Parathyroid adenoma (tissue), 2 donors: Measurements from ENCODE around the gene DMXL1.

Source experiments
- H2AFZ ChIP-seq: fragments of 300-600 bp; sonication (generic); one replicate; pipeline ENCODE4 v1.7.0; 2017; ENCODE audit warnings: antibody characterized with exemption, mild to moderate bottlenecking
- H3K27ac ChIP-seq: fragments of 300-600 bp; sonication (generic); one replicate; pipeline ENCODE4 v1.7.0; 2017
- H3K27me3 ChIP-seq: fragments of 300-600 bp; sonication (generic); one replicate; pipeline ENCODE4 v1.7.0; 2017; ENCODE audit warnings: low read length; ENCODE audit not compliant: control insufficient read depth, insufficient read depth
- H3K36me3 ChIP-seq: fragments of 300-600 bp; sonication (generic); one replicate; pipeline ENCODE4 v1.7.0; 2017; ENCODE audit warnings: low read length; ENCODE audit not compliant: control insufficient read depth, insufficient read depth
- H3K4me1 ChIP-seq: fragments of 300-600 bp; sonication (generic); one replicate; pipeline ENCODE4 v1.7.0; 2017; ENCODE audit warnings: control low read depth
- H3K4me2 ChIP-seq: fragments of 300-600 bp; sonication (generic); one replicate; pipeline ENCODE4 v1.7.0; 2017; ENCODE audit warnings: low read length
- H3K4me3 ChIP-seq: fragments of 300-600 bp; sonication (generic); one replicate; pipeline ENCODE4 v1.7.0; 2017; ENCODE audit warnings: low read depth, low read length
- H3K79me2 ChIP-seq: fragments of 300-600 bp; sonication (generic); one replicate; pipeline ENCODE4 v1.7.0; 2017; ENCODE audit warnings: control low read depth
- H3K9ac ChIP-seq: fragments of 300-600 bp; sonication (generic); one replicate; pipeline ENCODE4 v1.7.0; 2017; ENCODE audit warnings: mild to moderate bottlenecking
- H3K9me3 ChIP-seq: fragments of 300-600 bp; sonication (generic); one replicate; pipeline ENCODE4 v1.7.0; 2017; ENCODE audit warnings: low read length; ENCODE audit not compliant: control insufficient read depth
- TF ChIP-seq, protein P1 (sequence below): fragments of 300-600 bp; sonication (generic); IDR thresholded peaks from one replicate; pipeline ENCODE4 v1.7.0; 2017; ENCODE audit warnings: antibody characterized with exemption, mild to moderate bottlenecking
- donor health status: primary hyperparathyroidism.

The DMXL1 gene

DNA sequence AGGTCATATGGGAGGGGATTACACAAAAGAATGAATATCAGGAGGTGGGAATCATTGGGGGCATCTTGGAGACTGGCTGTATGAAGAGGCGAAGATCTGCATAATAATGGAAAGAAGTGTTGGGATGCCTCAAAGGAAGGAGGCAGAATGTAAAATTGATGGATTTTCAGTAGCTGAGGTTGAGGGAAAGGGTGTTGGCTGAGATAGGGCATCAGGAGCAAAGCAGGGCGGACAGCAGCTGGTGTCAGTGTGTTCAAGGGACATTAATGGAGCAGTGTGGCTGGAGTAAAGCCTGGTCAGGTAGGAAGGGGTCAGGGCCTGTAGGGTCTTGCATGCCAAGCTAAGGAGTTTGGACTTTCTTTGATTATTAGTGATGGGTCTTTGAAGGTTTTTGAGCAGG lies 219.7 kb downstream of the DMXL1 start:
- Histone ChIP-seq H3K9me3 (no peaks in the 10 kb centered on the region), H3K27ac (no peak overlapping the region), H3K4me1 (no peaks in the 10 kb centered on the region), H3K4me3 (no peak overlapping the region), H3K9ac (no peak overlapping the region), H3K27me3 (no peaks in the 10 kb centered on the region), H3K36me3 (no peaks in the 10 kb centered on the region), H3K79me2 (no peaks in the 10 kb centered on the region), H3K4me2 (no peak overlapping the region), H2AFZ (no peak overlapping the region)
- TF ChIP-seq, protein P1, sequence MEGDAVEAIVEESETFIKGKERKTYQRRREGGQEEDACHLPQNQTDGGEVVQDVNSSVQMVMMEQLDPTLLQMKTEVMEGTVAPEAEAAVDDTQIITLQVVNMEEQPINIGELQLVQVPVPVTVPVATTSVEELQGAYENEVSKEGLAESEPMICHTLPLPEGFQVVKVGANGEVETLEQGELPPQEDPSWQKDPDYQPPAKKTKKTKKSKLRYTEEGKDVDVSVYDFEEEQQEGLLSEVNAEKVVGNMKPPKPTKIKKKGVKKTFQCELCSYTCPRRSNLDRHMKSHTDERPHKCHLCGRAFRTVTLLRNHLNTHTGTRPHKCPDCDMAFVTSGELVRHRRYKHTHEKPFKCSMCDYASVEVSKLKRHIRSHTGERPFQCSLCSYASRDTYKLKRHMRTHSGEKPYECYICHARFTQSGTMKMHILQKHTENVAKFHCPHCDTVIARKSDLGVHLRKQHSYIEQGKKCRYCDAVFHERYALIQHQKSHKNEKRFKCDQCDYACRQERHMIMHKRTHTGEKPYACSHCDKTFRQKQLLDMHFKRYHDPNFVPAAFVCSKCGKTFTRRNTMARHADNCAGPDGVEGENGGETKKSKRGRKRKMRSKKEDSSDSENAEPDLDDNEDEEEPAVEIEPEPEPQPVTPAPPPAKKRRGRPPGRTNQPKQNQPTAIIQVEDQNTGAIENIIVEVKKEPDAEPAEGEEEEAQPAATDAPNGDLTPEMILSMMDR, result no peak

DNA sequence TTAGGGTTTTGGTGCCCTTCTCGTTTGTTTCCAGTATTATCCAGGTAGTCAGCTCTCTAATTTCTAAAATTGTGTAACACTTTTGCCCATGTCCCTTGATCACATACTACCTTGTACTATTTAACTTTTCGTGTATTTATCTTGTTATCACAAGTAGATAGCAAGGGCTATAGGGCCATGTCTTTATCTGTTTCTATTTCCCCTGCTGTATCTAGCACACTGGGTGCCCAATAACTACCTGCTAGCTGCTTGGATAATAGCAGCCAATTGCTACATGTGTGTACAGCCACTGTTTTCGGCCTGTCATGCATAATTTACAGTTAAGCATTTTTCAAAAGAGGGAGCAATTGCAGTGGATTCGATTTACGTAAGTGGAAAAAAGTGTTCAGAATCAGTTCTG lies 220.2 kb downstream of the DMXL1 start:
- Histone ChIP-seq H3K4me2 (no peak overlapping the region), H3K9ac (no peak overlapping the region), H3K36me3 (no peaks in the 10 kb centered on the region), H2AFZ (no peak overlapping the region), H3K9me3 (no peaks in the 10 kb centered on the region), H3K27ac (no peak overlapping the region), H3K4me3 (no peak overlapping the region), H3K27me3 (no peaks in the 10 kb centered on the region), H3K4me1 (no peaks in the 10 kb centered on the region), H3K79me2 (no peaks in the 10 kb centered on the region)
- TF ChIP-seq, protein P1, result no peak

DNA sequence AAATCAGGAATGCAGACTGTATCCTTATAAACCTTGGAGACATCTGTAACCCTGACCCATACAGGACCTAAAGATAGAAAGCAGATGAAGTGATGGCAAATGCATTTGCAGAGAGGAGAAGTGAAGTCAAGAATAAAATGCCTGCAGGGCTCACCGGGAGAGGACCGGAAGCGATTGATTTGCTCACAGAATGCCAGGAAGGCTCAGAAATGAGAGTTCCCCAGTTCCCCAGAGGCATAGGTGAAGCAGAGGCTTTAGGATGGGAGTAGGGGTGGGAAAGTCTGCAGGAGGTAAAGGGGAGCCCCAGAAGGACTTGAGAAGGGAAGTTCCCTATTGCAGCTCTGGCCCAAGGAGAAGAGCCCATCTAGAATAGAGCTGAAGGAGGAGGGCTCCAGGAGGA lies 221.0 kb downstream of the DMXL1 start:
- Histone ChIP-seq H3K4me3 (no peak overlapping the region), H3K27ac (no peak overlapping the region)

DNA sequence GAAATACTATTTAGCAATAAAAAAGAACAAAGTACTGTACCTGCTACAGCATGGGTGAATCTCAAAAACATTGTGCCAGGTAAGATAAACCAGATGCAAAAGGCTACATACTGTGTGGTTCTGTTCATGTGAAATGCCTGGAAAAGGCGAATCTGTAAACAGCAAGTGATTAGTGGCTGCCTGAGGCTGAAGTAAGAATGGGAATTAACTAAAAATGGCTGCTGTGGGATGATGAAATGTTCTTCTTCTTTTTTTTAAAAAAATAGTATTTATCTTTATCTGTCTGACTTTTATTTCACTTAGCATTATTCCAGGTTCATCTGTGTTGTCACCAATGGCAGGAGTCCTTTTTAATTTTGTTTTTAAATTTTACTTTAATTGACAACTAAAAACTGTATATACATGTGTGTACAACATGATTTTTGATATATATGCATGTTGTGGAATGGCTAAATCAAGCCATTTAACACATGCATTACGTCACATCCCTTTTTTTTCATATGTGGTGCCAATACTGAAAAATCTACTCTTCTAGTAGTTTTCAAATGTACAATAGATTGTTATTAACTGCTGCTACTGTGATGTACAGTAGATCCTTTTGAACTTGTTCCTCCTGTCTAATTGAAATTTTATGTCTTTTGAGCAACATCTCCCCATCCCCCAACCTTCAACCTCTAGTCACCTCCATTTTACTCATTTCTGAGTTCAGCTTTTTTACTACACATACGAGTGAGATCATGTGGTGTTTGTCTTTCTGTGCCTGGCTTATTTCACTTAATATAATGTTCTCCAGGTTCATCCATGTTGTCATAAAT lies 222.0 kb downstream of the DMXL1 start:
- Histone ChIP-seq H2AFZ (no peak overlapping the region), H3K4me2 (no peak overlapping the region), H3K79me2 (no peaks in the 10 kb centered on the region), H3K9me3 (no peaks in the 10 kb centered on the region), H3K36me3 (no peaks in the 10 kb centered on the region), H3K27me3 (no peaks in the 10 kb centered on the region), H3K9ac (no peak overlapping the region), H3K4me3 (no peak overlapping the region), H3K4me1 (no peaks in the 10 kb centered on the region), H3K27ac (no peak overlapping the region)
- TF ChIP-seq, protein P1, result no peak

More for the DNA sequence above, 221.0 kb downstream of the DMXL1 start:
- H3K4me2 ChIP-seq, result no peak overlapping the region
- no peaks in the 10 kb centered on the region for H3K4me1 ChIP-seq
- H3K9ac ChIP-seq, result no peak overlapping the region
- H3K36me3 ChIP-seq, result no peaks in the 10 kb centered on the region
- TF ChIP-seq, protein P1, result no peak
- H2AFZ ChIP-seq, result no peak overlapping the region
- H3K9me3 ChIP-seq, result no peaks in the 10 kb centered on the region
- no peaks in the 10 kb centered on the region for H3K79me2 ChIP-seq
- no peaks in the 10 kb centered on the region for H3K27me3 ChIP-seq

DNA sequence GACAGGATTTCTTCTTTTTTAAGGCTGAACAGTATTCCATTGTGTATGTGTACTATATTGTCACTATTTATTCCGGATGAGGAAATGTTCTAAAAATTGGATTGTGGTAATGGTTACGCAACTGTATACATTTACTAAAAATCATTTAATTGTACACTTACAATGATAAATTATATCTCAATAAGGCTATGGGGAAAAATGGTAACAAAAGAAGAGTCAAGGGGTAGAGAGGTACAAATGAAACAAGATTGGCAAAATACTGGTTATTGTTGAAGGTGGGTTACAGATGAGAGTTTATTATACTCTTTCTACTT lies 222.6 kb downstream of the DMXL1 start:
- Histone ChIP-seq H3K36me3 (no peaks in the 10 kb centered on the region), H3K4me1 (no peaks in the 10 kb centered on the region), H3K9me3 (no peaks in the 10 kb centered on the region), H3K4me2 (no peak overlapping the region), H3K27me3 (no peaks in the 10 kb centered on the region), H3K9ac (no peak overlapping the region), H3K4me3 (no peak overlapping the region), H3K27ac (no peak overlapping the region), H3K79me2 (no peaks in the 10 kb centered on the region), H2AFZ (no peak overlapping the region)
- TF ChIP-seq, protein P1, result no peak
